ENCODE results near the gene KLHL42.
"Not testable (repeated sequence)": the region's sequence is repeated elsewhere in the genome, so short reads cannot be mapped to it uniquely, and the experiment has no call there.

Gene KLHL42

GRCh38 chr12:27843714-27844245, 63.7 kb downstream of the KLHL42 start:
- no peak for TF ChIP-seq CTCF (IDR thresholded peaks at IDR 0.05; ENCODE audit: insufficient read depth, low read length, missing control alignments)
- peak; percentile 71 for DNase-seq (ENCODE audit: low read depth, low spot score)
- H3K4me3 ChIP-seq (ENCODE audit: low read depth, low read length), result no peak overlapping the region
- CTCF ChIA-PET, result interaction anchor here (1.9 to 2.0 kb wide), 2 partner anchors 22 to 97 kb away, joined by 6 to 7 read pairs; no protein-coding TSS in a partner anchor
- POLR2A ChIA-PET, result interaction anchor here (0.7 to 0.9 kb wide), 2 partner anchors 24 kb away, joined by 3 to 5 read pairs; no protein-coding TSS in a partner anchor

GRCh38 chr12:27844366-27845090, 64.5 kb downstream of the KLHL42 start:
- ChIA-PET POLR2A (interaction anchor here (0.9 kb wide), 1 partner anchor 23 kb away, joined by 3 read pairs; no protein-coding TSS in a partner anchor), CTCF (interaction anchor here (1.1 to 2.0 kb wide), 4 partner anchors 23 to 103 kb away, joined by 3 to 7 read pairs (median 6); no protein-coding TSS in a partner anchor)
- TF ChIP-seq CTCF (IDR thresholded peaks at IDR 0.05; ENCODE audit: insufficient read depth, low read length, missing control alignments), result no peak
- H3K4me3 ChIP-seq (ENCODE audit: low read depth, low read length), result no peak overlapping the region
- no peak for DNase-seq (ENCODE audit: low read depth, low spot score)

GRCh38 chr12:27845187-27845586, 65.2 kb downstream of the KLHL42 start:
- DNase-seq (ENCODE audit: low read depth, low spot score), result no peak
- no peak for TF ChIP-seq CTCF (IDR thresholded peaks at IDR 0.05; ENCODE audit: insufficient read depth, low read length, missing control alignments)
- ChIA-PET POLR2A (no interaction called here), CTCF (interaction anchor here (1.1 to 1.9 kb wide), 3 partner anchors 23 to 102 kb away, joined by 3 to 7 read pairs (median 5); no protein-coding TSS in a partner anchor)
- H3K4me3 ChIP-seq (ENCODE audit: low read depth, low read length), result no peak overlapping the region

GRCh38 chr12:27845706-27846105, 65.7 kb downstream of the KLHL42 start:
- POLR2A ChIA-PET; H3K4me3 ChIP-seq (ENCODE audit: low read depth, low read length); DNase-seq (ENCODE audit: low read depth, low spot score): not testable (repeated sequence)
- CTCF ChIA-PET, result interaction anchor here (1.4 to 1.9 kb wide), 2 partner anchors 24 to 102 kb away, joined by 5 to 7 read pairs; no protein-coding TSS in a partner anchor

GRCh38 chr12:27847293-27847692, 67.3 kb downstream of the KLHL42 start:
- POLR2A ChIA-PET; DNase-seq (ENCODE audit: low read depth, low spot score); H3K4me3 ChIP-seq (ENCODE audit: low read depth, low read length): not testable (repeated sequence)
- CTCF ChIA-PET, result interaction anchor here (1.1 kb wide), 1 partner anchor 26 kb away, joined by 3 read pairs; no protein-coding TSS in a partner anchor

- no peak for DNase-seq (ENCODE audit: low read depth, low spot score)
- TF ChIP-seq CTCF (IDR thresholded peaks at IDR 0.05; ENCODE audit: insufficient read depth, low read length, missing control alignments), result no peak
- POLR2A ChIA-PET, result no interaction called here
- CTCF ChIA-PET, result interaction anchor here (1.5 to 4.2 kb wide), 2 partner anchors 10 to 118 kb away, joined by 4 to 17 read pairs; no protein-coding TSS in a partner anchor
- no peak overlapping the region for H3K4me3 ChIP-seq (ENCODE audit: low read depth, low read length)
Observed at GRCh38 chr12:27851311-27851710, 71.3 kb downstream of the KLHL42 start.

GRCh38 chr12:27852117-27852516, 72.1 kb downstream of the KLHL42 start:
- DNase-seq (ENCODE audit: low read depth, low spot score), result no peak
- ChIA-PET CTCF (interaction anchor here (4.2 kb wide), 1 partner anchor 11 kb away, joined by 17 read pairs; no protein-coding TSS in a partner anchor), POLR2A (no interaction called here)
- no peak overlapping the region for H3K4me3 ChIP-seq (ENCODE audit: low read depth, low read length)
- no peak for TF ChIP-seq CTCF (IDR thresholded peaks at IDR 0.05; ENCODE audit: insufficient read depth, low read length, missing control alignments)
